MM.1S (cell line): ENCODE results near the gene ORC5.

ENCODE experiments used
- CTCF ChIP-seq: fragments of 300-600 bp; sonication (generic); IDR thresholded peaks from 2 replicates; pipeline ENCODE4 v1.5.1; 2016; ENCODE audit warnings: antibody characterized with exemption, low read length, mixed read lengths
- EZH2 ChIP-seq: fragments of 300-600 bp; sonication (generic); optimal IDR thresholded peaks from 2 replicates; pipeline ENCODE3; 2017; ENCODE audit warnings: low read depth, mild to moderate bottlenecking, antibody characterized with exemption, low read length, mixed read lengths

GRCh38 chr7:104153287-104153686, 54.5 kb downstream of the ORC5 start:
- TF ChIP-seq CTCF (no peak), EZH2 (no peak)
